Pancreas (tissue), 10 donors: Measurements from ENCODE around the gene SURF4. TPM values are rescaled to one million over a fixed set of nuclear protein-coding genes. Genes with fewer than 3 reads are reported as not detected.

Experiments
- ATAC-seq, 4 donors: fragments of 200-7000 bp; cut with Tn5 transposase; one replicate each; pipeline versions ENCODE4 v1.8.0 to v1.9.1; 2020; ENCODE audit warnings: mild to moderate bottlenecking in 4 of 4, moderate library complexity in 4 of 4
- DNase-seq, 6 donors: peaks; one replicate each; pipeline ENCODE4 v3.0.0-alpha.2; 2020
- FAIRE-seq: peaks from 2 replicates; lab custom pipeline; 2012; peaks lifted over from hg19 to GRCh38; lab: Jason Lieb, UNC
- H3K27ac ChIP-seq, 4 donors: fragments of 200-600 bp; sonication (generic); 1 replicate in 3 of 4; 2 replicates in 1 of 4; pipeline versions ENCODE4 v1.5.0 to v1.8.0; 2020
- H3K27me3 ChIP-seq, 4 donors: fragments of 200-600 bp; one replicate each; pipeline ENCODE4 v1.8.0; 2021
- H3K36me3 ChIP-seq, 3 donors: fragments of 200-600 bp; sonication (generic) in 1 of 3; one replicate each; pipeline versions ENCODE4 v1.5.0 to v1.8.0; 2020 to 2021
- H3K4me1 ChIP-seq, 3 donors: fragments of 200-600 bp; one replicate each; pipeline ENCODE4 v1.8.0; 2021
- H3K4me3 ChIP-seq, 4 donors: fragments of 200-600 bp; sonication (generic) in 2 of 4; one replicate each; pipeline versions ENCODE4 v1.5.0 to v1.8.0; 2020 to 2021
- H3K9me3 ChIP-seq, 4 donors: fragments of 200-600 bp; one replicate each; pipeline ENCODE4 v1.8.0; 2021
- CTCF ChIP-seq, 4 donors: fragments of 200-600 bp; sonication (generic) in 3 of 4; IDR thresholded peaks; one replicate each; pipeline versions ENCODE4 v1.5.0 to v1.8.0; 2021; ENCODE audit warnings: antibody characterized with exemption in 4 of 4
- WGBS, 2 donors: extraction: QIAGEN DNeasy Blood & Tissue Kit; methylation state at CpG; one replicate each; pipeline ENCODE4 v1.1.7; 2013; 5-methylcytosine and 5-hydroxymethylcytosine counted together
- intact Hi-C, 3 donors: fragments of 100-400 bp; cut with DNase I; formaldehyde crosslinking; loops; one replicate each; pipeline versions ENCODE4 v1.11.1 to v1.14.2; 2022
- polyA plus RNA-seq, 2 donors: library from polyadenylated mRNA; stranded (reverse); fragments of 200-250 nt; gene quantifications; one replicate each; pipeline ENCODE4 v1.2.3, GENCODE V29; 2013
- total RNA-seq, 6 donors: library from RNA; stranded (reverse); fragmentation: NEBNext Ultra II Directional in 4 of 6; extraction: Animal tissue kit (Norgen Biotek cat#: 25700) in 4 of 6; gene quantifications; one replicate each; pipeline versions ENCODE4 v1.2.1 to v1.2.4, GENCODE V29; 2021 to 2023
- donor health status: healthy with polysubstance abuse.
- donor health status: DM: no; HTN: no; CAD: no; lungs with moderate emphysema.
- donor health status: DM: no; HTN: no; CAD: no.
- donor health status: control.
- donor health status: control.
- donor health status: Bipolar disorder and iron deficiency.
- donor health status: DM: yes; HTN: yes; CAD: no.
- donor health status: DM: no; HTN: no; CAD: no.
- donor health status: DM: no; HTN: no; CAD: no.
- donor health status: DM: yes; HTN: yes; CAD: no.

Gene SURF4
- total and polyA plus RNA-seq, 8 donors, result 63.1 to 132 (median 116) TPM

DNA sequence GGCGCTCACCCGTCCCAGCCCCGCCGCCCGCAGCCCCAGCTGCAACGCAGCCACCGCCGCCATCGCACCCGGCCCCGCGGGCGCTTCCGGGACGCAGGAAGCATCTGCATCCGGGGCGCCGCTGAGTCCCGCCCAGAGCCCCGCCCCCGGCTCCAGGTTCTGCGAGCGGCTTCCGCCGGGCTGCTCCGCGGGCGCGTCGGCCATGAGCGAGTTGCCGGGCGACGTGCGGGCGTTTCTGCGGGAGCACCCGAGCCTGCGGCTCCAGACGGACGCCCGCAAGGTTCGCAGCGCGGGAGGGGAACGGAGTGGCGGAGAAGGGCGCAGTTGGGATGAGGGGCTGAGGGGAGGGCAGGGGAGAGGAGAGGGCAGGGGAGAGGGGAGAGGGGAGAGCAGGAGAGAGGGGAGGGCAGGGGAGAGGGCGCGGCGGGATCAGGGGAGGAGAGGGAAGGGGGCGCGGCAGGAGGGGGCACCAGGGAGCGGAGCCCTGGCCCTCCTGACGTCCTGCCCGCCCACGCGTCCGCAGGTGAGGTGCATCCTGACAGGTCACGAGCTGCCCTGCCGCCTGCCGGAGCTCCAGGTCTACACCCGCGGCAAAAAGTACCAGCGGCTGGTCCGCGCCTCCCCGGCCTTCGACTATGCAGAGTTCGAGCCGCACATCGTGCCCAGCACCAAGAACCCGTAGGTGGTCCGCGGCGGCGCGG lies 19.3 kb downstream of the SURF4 start, which contains the start of the genes SURF1 and SURF2:
Gene SURF1, minus strand, starts transcription at position 97 of the 701 bp plus-strand sequence. Its CDS starts 34 bp downstream, at position 63.
Gene SURF2, plus strand, starts transcription at position 160 of the 701 bp plus-strand sequence. Its CDS starts 43 bp downstream, at position 203.
- intact Hi-C loops, result loop anchor here in 1 of 3 donors (10.0 kb wide), 1 partner anchor 312 kb away; no protein-coding TSS in a partner anchor
- Histone ChIP-seq H3K27me3 (no peaks in the 10 kb centered on the region), H3K4me3 (peak within 1 kb of the TSS; percentile 81 to 95 (median 88)), H3K27ac (peak within 1 kb of the TSS; percentile 37 to 53 (median 46)), H3K36me3 (peaks cover 0 to 17% (median 11%) of the 10 kb centered on the region in 3 donors), H3K4me1 (peaks cover 7 to 17% (median 17%) of the 10 kb centered on the region in 3 donors), H3K9me3 (no peaks in the 10 kb centered on the region)
- no peak for TF ChIP-seq CTCF (IDR thresholded peaks at IDR 0.05)
- FAIRE-seq (no peak), ATAC-seq (peak; percentile 85 to 96 (median 92)), DNase-seq (peak; percentile 84 to 97 (median 90))
- WGBS, 2 donors, result 1% methylated on average over 63 to 78 of the region's 78 CpGs

- H3K27ac ChIP-seq, result peak overlapping the region; percentile 37 to 53 (median 46)
- peaks cover 7 to 17% (median 17%) of the 10 kb centered on the region in 3 donors for H3K4me1 ChIP-seq
- H3K36me3 ChIP-seq, result peaks cover 4 to 20% (median 16%) of the 10 kb centered on the region in 3 donors
- no peak for TF ChIP-seq CTCF (IDR thresholded peaks at IDR 0.05)
- no peaks in the 10 kb centered on the region for H3K27me3 ChIP-seq
- no peak for DNase-seq
- peak in 3 of 4 donors; percentile 6 to 43 (median 7) for ATAC-seq
- intact Hi-C loops, result loop anchor here in 1 of 3 donors (10.0 kb wide), 1 partner anchor 311 kb away; no protein-coding TSS in a partner anchor
- FAIRE-seq, result no peak
- 0 to 1% methylated on average over 23 to 31 of the region's 31 CpGs for WGBS, 2 donors
- no peaks in the 10 kb centered on the region for H3K9me3 ChIP-seq
- peak overlapping the region; percentile 81 to 95 (median 88) for H3K4me3 ChIP-seq
Observed at GRCh38 chr9:133355881-133356357, 19.9 kb downstream of the SURF4 start.

DNA sequence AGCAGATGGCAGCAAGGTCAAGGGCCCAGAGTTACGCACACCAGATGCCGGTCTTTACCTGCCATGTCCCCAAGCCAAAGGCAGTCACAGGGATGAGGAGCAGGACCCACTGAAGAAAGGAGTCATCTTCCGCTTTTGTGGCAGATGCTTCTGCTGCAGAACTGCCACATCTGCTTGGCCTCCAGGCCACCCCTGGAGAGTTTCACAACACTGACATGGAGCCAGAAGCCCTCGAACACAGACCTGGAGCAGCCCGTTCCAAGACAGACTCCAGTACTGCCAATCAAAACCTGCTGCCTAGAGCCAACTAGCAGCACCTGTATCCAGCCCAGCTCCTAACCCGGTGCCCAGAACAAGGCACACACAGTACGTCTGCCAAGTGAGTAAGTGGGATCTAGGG lies 21.1 kb downstream of the SURF4 start:
- WGBS, 2 donors, result 62 to 76% methylated on average over 7 of the region's 7 CpGs
- Histone ChIP-seq H3K4me1 (peaks cover 8 to 21% (median 17%) of the 10 kb centered on the region in 3 donors), H3K4me3 (no peak overlapping the region), H3K9me3 (no peaks in the 10 kb centered on the region), H3K36me3 (peaks cover 13 to 31% (median 28%) of the 10 kb centered on the region in 3 donors), H3K27me3 (no peaks in the 10 kb centered on the region), H3K27ac (no peak overlapping the region)
- ATAC-seq, result no peak
- no peak for TF ChIP-seq CTCF (IDR thresholded peaks at IDR 0.05)
- intact Hi-C loops, result loop anchor here in 1 of 3 donors (10.0 kb wide), 1 partner anchor 310 kb away; no protein-coding TSS in a partner anchor
- FAIRE-seq, result no peak
- no peak for DNase-seq

- intact Hi-C loops, result loop anchor here in 1 of 3 donors (10.0 kb wide), 1 partner anchor 309 kb away; no protein-coding TSS in a partner anchor
- H3K4me3 ChIP-seq, result no peak overlapping the region
- no peaks in the 10 kb centered on the region for H3K27me3 ChIP-seq
- FAIRE-seq, result no peak
- 84 to 92% methylated on average over 5 of the region's 5 CpGs for WGBS, 2 donors
- no peaks in the 10 kb centered on the region for H3K9me3 ChIP-seq
- TF ChIP-seq CTCF (IDR thresholded peaks at IDR 0.05), result no peak
- no peak overlapping the region for H3K27ac ChIP-seq
- no peak for DNase-seq
- ATAC-seq, result no peak
- peaks cover 15 to 28% (median 17%) of the 10 kb centered on the region in 3 donors for H3K4me1 ChIP-seq
- peaks cover 13 to 38% (median 32%) of the 10 kb centered on the region in 3 donors for H3K36me3 ChIP-seq
Observed at GRCh38 chr9:133353548-133353947, 22.3 kb downstream of the SURF4 start.
